ENCODE data around the gene KCNMB4.
"Not testable (repeated sequence)": the region's sequence is repeated elsewhere in the genome, so short reads cannot be mapped to it uniquely, and the experiment has no call there.

The KCNMB4 gene

GRCh38 chr12:70386771-70387170 is 20.7 kb downstream of the KCNMB4 start (continued):
- no peak for TF ChIP-seq ISL1 (CRISPR knock-in tag; IDR thresholded peaks at IDR 0.05)
- no peak for TF ChIP-seq GLIS3 (CRISPR knock-in tag; IDR thresholded peaks at IDR 0.05)
- no peak for TF ChIP-seq TCF4 (CRISPR knock-in tag; IDR thresholded peaks at IDR 0.05; ENCODE audit: borderline replicate concordance)
- no peak for TF ChIP-seq ZFP30 (CRISPR knock-in tag; IDR thresholded peaks at IDR 0.05)
- TF ChIP-seq ZNF8 (CRISPR knock-in tag; IDR thresholded peaks at IDR 0.05) = no peak
- no peak for TF ChIP-seq TSHZ2 (CRISPR knock-in tag; IDR thresholded peaks at IDR 0.05)
- TF ChIP-seq CSRNP3 (CRISPR knock-in tag; IDR thresholded peaks at IDR 0.05) = no peak
- TF ChIP-seq ARNTL (CRISPR knock-in tag; IDR thresholded peaks at IDR 0.05; ENCODE audit: borderline replicate concordance, low read depth) = no peak

GRCh38 chr12:70389678-70390077 is 23.6 kb downstream of the KCNMB4 start:
- TF ChIP-seq CREB5 (CRISPR knock-in tag; IDR thresholded peaks at IDR 0.05; ENCODE audit: low read depth) (no peak), OSR1 (CRISPR knock-in tag; IDR thresholded peaks at IDR 0.05) (no peak), ESRRG (CRISPR knock-in tag; IDR thresholded peaks at IDR 0.05) (no peak), SNAI2 (CRISPR knock-in tag; IDR thresholded peaks at IDR 0.05) (no peak), ISL1 (CRISPR knock-in tag; IDR thresholded peaks at IDR 0.05) (no peak), TOX (CRISPR knock-in tag; IDR thresholded peaks at IDR 0.05; ENCODE audit: borderline replicate concordance) (no peak), ZNF8 (CRISPR knock-in tag; IDR thresholded peaks at IDR 0.05) (no peak), ZNF565 (CRISPR knock-in tag; conservative IDR thresholded peaks at IDR 0.05; ENCODE audit: low read depth) (no peak)
- ATAC-seq = no peak

GRCh38 chr12:70392631-70393030 is 26.5 kb downstream of the KCNMB4 start:
- not testable (repeated sequence) for ATAC-seq

GRCh38 chr12:70393787-70394499 is 27.9 kb downstream of the KCNMB4 start:
- no peak; the same call in 1 of the 3 replicates for ATAC-seq
- TF ChIP-seq ZFP30 (CRISPR knock-in tag; IDR thresholded peaks at IDR 0.05) (no peak), PATZ1 (CRISPR knock-in tag; IDR thresholded peaks at IDR 0.05; ENCODE audit: borderline replicate concordance) (no peak), ISL1 (CRISPR knock-in tag; IDR thresholded peaks at IDR 0.05) (peak; percentile 41; the same call in 1 of the 2 replicates), ZFP3 (CRISPR knock-in tag; IDR thresholded peaks at IDR 0.05) (peak; percentile 74), POU6F1 (CRISPR knock-in tag; IDR thresholded peaks at IDR 0.05; ENCODE audit: borderline replicate concordance, low read depth) (no peak), PPARA (CRISPR knock-in tag; IDR thresholded peaks at IDR 0.05; ENCODE audit: borderline replicate concordance) (no peak)

All from SK-N-SH treated with all-trans-retinoic acid at 6 μM for 48 hours (cell line).